Mucosa of stomach (tissue), 1 donor: Measurements from ENCODE around the gene WDFY3.

Experiments
- H3K27me3 ChIP-seq: one replicate; pipeline ENCODE4 v1.7.0; 2013; ENCODE audit warnings: mild to moderate bottlenecking, low read length; ENCODE audit not compliant: control insufficient read depth, insufficient read depth
- H3K36me3 ChIP-seq: one replicate; pipeline ENCODE4 v1.7.0; 2013; ENCODE audit warnings: low read length; ENCODE audit not compliant: control insufficient read depth, insufficient read depth
- H3K4me1 ChIP-seq: one replicate; pipeline ENCODE4 v1.7.0; 2013; ENCODE audit warnings: mild to moderate bottlenecking, low read length; ENCODE audit not compliant: control insufficient read depth, insufficient read depth
- H3K4me3 ChIP-seq: one replicate; pipeline ENCODE4 v1.7.0; 2013; ENCODE audit warnings: low read length
- H3K9ac ChIP-seq: one replicate; pipeline ENCODE4 v1.7.0; 2013; ENCODE audit warnings: mild to moderate bottlenecking, low read length, moderate library complexity
- H3K9me3 ChIP-seq: one replicate; pipeline ENCODE4 v1.7.0; 2013; ENCODE audit warnings: mild to moderate bottlenecking, low read length, moderate library complexity; ENCODE audit not compliant: control insufficient read depth
- donor health status: Pancreatic carcinoma.

Gene WDFY3

DNA sequence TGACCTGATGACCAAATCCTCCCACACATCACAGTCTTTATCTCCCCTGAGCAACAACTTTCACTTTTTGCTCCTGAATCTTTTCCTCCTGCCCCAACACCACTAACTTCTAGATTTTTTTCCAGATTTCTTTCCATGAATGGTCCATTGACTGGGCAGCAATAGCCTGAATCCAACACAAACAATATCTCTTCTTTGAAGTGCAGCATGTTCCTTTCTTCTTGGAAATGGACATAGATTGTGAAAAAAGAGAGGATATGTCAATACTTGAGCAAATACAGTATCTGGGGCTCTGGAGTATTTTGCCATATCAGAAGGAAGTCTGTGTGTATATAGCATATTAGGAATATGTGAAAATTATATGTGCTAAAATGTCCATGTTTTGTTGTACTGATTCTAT is 328.4 kb downstream of the WDFY3 start:
- Histone ChIP-seq H3K4me1 (no peaks in the 10 kb centered on the region), H3K9me3 (no peaks in the 10 kb centered on the region), H3K4me3 (no peak overlapping the region), H3K9ac (no peak overlapping the region), H3K36me3 (no peaks in the 10 kb centered on the region), H3K27me3 (no peaks in the 10 kb centered on the region)

DNA sequence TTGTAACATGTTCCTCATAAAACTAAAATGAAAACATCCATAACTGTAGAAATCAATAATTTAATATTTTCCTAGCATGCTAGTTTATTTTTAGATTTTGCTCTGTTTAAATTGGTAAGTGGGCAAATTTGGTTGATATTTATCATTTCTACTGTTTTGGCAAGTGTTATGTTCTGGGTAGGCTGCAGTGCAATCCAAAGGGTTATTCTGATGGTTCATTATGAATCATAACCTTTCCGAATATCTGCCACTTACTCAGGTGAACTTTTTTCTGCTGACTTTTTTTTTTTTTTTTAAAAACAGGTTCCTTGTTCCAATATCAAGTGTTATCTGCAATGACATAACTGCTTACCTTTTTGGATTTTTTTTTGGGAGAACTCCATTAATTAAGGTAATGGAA is 331.5 kb downstream of the WDFY3 start:
- Histone ChIP-seq H3K9me3 (no peaks in the 10 kb centered on the region), H3K4me3 (no peak overlapping the region), H3K36me3 (no peaks in the 10 kb centered on the region), H3K9ac (no peak overlapping the region), H3K4me1 (no peaks in the 10 kb centered on the region), H3K27me3 (no peaks in the 10 kb centered on the region)

- Histone ChIP-seq H3K4me3 (no peak overlapping the region), H3K4me1 (no peaks in the 10 kb centered on the region), H3K27me3 (no peaks in the 10 kb centered on the region), H3K9me3 (no peaks in the 10 kb centered on the region), H3K9ac (no peak overlapping the region), H3K36me3 (no peaks in the 10 kb centered on the region)
Measured at GRCh38 chr4:84632092-84632491, 334.4 kb downstream of the WDFY3 start.

GRCh38 chr4:84631573-84631972 is 334.9 kb downstream of the WDFY3 start:
- H3K4me1 ChIP-seq: no peaks in the 10 kb centered on the region
- no peaks in the 10 kb centered on the region for H3K9me3 ChIP-seq
- H3K27me3 ChIP-seq: no peaks in the 10 kb centered on the region
- H3K9ac ChIP-seq: no peak overlapping the region
- H3K36me3 ChIP-seq: no peaks in the 10 kb centered on the region
- H3K4me3 ChIP-seq: no peak overlapping the region

GRCh38 chr4:84626673-84627072 is 339.8 kb downstream of the WDFY3 start:
- no peaks in the 10 kb centered on the region for H3K4me1 ChIP-seq

GRCh38 chr4:84623661-84624060 is 342.8 kb downstream of the WDFY3 start:
- Histone ChIP-seq H3K9ac (no peak overlapping the region), H3K4me3 (no peak overlapping the region), H3K36me3 (no peaks in the 10 kb centered on the region), H3K9me3 (no peaks in the 10 kb centered on the region), H3K4me1 (no peaks in the 10 kb centered on the region), H3K27me3 (no peaks in the 10 kb centered on the region)

More at GRCh38 chr4:84626673-84627072, 339.8 kb downstream of the WDFY3 start:
- no peaks in the 10 kb centered on the region for H3K27me3 ChIP-seq
- no peak overlapping the region for H3K4me3 ChIP-seq
- H3K36me3 ChIP-seq: no peaks in the 10 kb centered on the region
- no peaks in the 10 kb centered on the region for H3K9me3 ChIP-seq
- H3K9ac ChIP-seq: no peak overlapping the region

DNA sequence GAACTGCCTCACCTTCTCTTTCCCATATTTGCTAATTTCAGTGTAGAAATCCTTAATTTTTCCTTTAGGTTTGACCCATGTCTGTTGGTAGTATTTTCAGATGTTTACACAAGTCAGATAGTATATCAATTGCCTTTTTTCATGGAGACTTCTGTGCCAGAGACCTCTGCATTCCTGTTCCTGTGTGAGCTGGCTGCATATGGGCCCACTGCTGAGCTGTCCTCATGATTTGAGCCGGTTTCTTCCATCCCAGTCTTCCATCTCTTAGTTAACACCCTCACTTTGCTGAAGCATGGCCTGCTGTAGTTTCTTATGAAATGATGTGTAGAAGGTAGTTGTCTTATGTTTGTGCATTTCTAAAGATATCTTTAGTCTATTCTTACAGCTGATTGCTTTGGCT is 343.5 kb downstream of the WDFY3 start:
- Histone ChIP-seq H3K4me3 (no peak overlapping the region), H3K36me3 (no peaks in the 10 kb centered on the region), H3K27me3 (no peaks in the 10 kb centered on the region), H3K4me1 (no peaks in the 10 kb centered on the region), H3K9me3 (no peaks in the 10 kb centered on the region), H3K9ac (no peak overlapping the region)
